DLD1 (cell line): ENCODE data around the gene KRT15.

ENCODE experiments used
- in situ Hi-C: cut with HindIII; loops from 2 replicates; pipeline ENCODE4 v1.10.0; 2017; ENCODE audit warnings: low sequenced_read_pairs

Gene KRT15

GRCh38 chr17:41518789-41519449, at the start of gene KRT15:
Gene KRT15, minus strand, starts transcription at chr17:41518890. Its CDS starts 63 bp downstream, at chr17:41518827.
- in situ Hi-C loops = no loop called here

- in situ Hi-C loops = no loop called here
Measured at GRCh38 chr17:41567317-41567716, 48.6 kb upstream of the KRT15 start.

GRCh38 chr17:41565338-41565737, 46.6 kb upstream of the KRT15 start:
- in situ Hi-C loops = no loop called here

GRCh38 chr17:41563607-41564170, 45.0 kb upstream of the KRT15 start:
- in situ Hi-C loops = no loop called here

- in situ Hi-C loops = no loop called here
Measured at GRCh38 chr17:41561554-41561953, 42.9 kb upstream of the KRT15 start.

GRCh38 chr17:41559548-41559947, 40.9 kb upstream of the KRT15 start:
- in situ Hi-C loops = no loop called here

GRCh38 chr17:41556931-41557330, 38.2 kb upstream of the KRT15 start:
- in situ Hi-C loops = no loop called here

- in situ Hi-C loops = no loop called here
Measured at GRCh38 chr17:41556306-41556705, 37.6 kb upstream of the KRT15 start.

GRCh38 chr17:41555105-41555887, 36.6 kb upstream of the KRT15 start:
- in situ Hi-C loops = no loop called here

GRCh38 chr17:41553987-41554680, 35.4 kb upstream of the KRT15 start:
- in situ Hi-C loops = loop anchor here (5.0 kb wide), 1 partner anchor 83 kb away; no protein-coding TSS in a partner anchor

GRCh38 chr17:41553176-41553575, 34.5 kb upstream of the KRT15 start:
- in situ Hi-C loops = loop anchor here (5.0 kb wide), 1 partner anchor 84 kb away; no protein-coding TSS in a partner anchor

- in situ Hi-C loops = loop anchor here (5.0 kb wide), 1 partner anchor 85 kb away; no protein-coding TSS in a partner anchor
Measured at GRCh38 chr17:41552455-41552854, 33.8 kb upstream of the KRT15 start.

- in situ Hi-C loops = loop anchor here (5.0 kb wide), 1 partner anchor 86 kb away; no protein-coding TSS in a partner anchor
Measured at GRCh38 chr17:41551365-41551764, 32.7 kb upstream of the KRT15 start.

- in situ Hi-C loops = loop anchor here (5.0 kb wide), 1 partner anchor 88 kb away; no protein-coding TSS in a partner anchor
Measured at GRCh38 chr17:41549596-41550039, 30.9 kb upstream of the KRT15 start.

- in situ Hi-C loops = no loop called here
Measured at GRCh38 chr17:41548844-41549595, 30.3 kb upstream of the KRT15 start.

GRCh38 chr17:41547921-41548843, 29.5 kb upstream of the KRT15 start:
- in situ Hi-C loops = no loop called here

GRCh38 chr17:41547378-41547841, 28.7 kb upstream of the KRT15 start:
- in situ Hi-C loops = no loop called here

GRCh38 chr17:41546819-41547218, 28.1 kb upstream of the KRT15 start:
- in situ Hi-C loops = no loop called here

- in situ Hi-C loops = no loop called here
Measured at GRCh38 chr17:41545829-41546410, 27.2 kb upstream of the KRT15 start.
